Activated CD8-positive, alpha-beta memory T cell treated with anti-CD3 and anti-CD28 coated beads for 48 hours (primary cell): ENCODE results near the gene POLR3E.

ENCODE experiments used
- DNase-seq, 3 experiments: peaks; one replicate each; pipeline ENCODE4 v3.0.0-alpha.2; 2020; ENCODE audit warnings: low read depth in 2 of 3, low spot score in 2 of 3

POLR3E gene

GRCh38 chr16:22297114-22297870 is at the start of gene POLR3E:
Gene POLR3E (plus strand): TSS chr16:22297409. CDS start chr16:22302969, 5,560 bp downstream.
- peak; percentile 100 for DNase-seq

GRCh38 chr16:22250522-22250921 is 46.7 kb upstream of the POLR3E start:
- no peak for DNase-seq

GRCh38 chr16:22252317-22252716 is 44.9 kb upstream of the POLR3E start:
- no peak for DNase-seq

- DNase-seq = no peak
Observed at GRCh38 chr16:22253272-22253671, 43.9 kb upstream of the POLR3E start.

GRCh38 chr16:22255335-22255734 is 41.9 kb upstream of the POLR3E start:
- no peak for DNase-seq

- DNase-seq = no peak
Observed at GRCh38 chr16:22257440-22257839, 39.8 kb upstream of the POLR3E start.

- DNase-seq = no peak
Observed at GRCh38 chr16:22260490-22260889, 36.7 kb upstream of the POLR3E start.

GRCh38 chr16:22262460-22262859 is 34.7 kb upstream of the POLR3E start:
- DNase-seq = no peak

GRCh38 chr16:22264786-22265185 is 32.4 kb upstream of the POLR3E start:
- no peak for DNase-seq

GRCh38 chr16:22265351-22265750 is 31.9 kb upstream of the POLR3E start:
- DNase-seq = no peak

- DNase-seq = no peak
Observed at GRCh38 chr16:22266546-22266945, 30.7 kb upstream of the POLR3E start.

GRCh38 chr16:22267764-22268163 is 29.4 kb upstream of the POLR3E start:
- no peak for DNase-seq

GRCh38 chr16:22270525-22270924 is 26.7 kb upstream of the POLR3E start:
- DNase-seq = no peak

GRCh38 chr16:22272870-22273650 is 24.1 kb upstream of the POLR3E start:
- DNase-seq = no peak

- DNase-seq = no peak
Observed at GRCh38 chr16:22274916-22275315, 22.3 kb upstream of the POLR3E start.

GRCh38 chr16:22278441-22279230 is 18.6 kb upstream of the POLR3E start:
- no peak for DNase-seq

GRCh38 chr16:22282254-22282892 is 14.8 kb upstream of the POLR3E start:
- no peak for DNase-seq

GRCh38 chr16:22284637-22285036 is 12.6 kb upstream of the POLR3E start:
- no peak for DNase-seq

GRCh38 chr16:22285080-22285479 is 12.1 kb upstream of the POLR3E start:
- no peak for DNase-seq

GRCh38 chr16:22291020-22291419 is 6.2 kb upstream of the POLR3E start:
- no peak for DNase-seq

GRCh38 chr16:22291860-22292318 is 5.3 kb upstream of the POLR3E start:
- no peak for DNase-seq
